Stimulated activated CD4-positive, alpha-beta T cell treated with anti-CD3 and anti-CD28 coated beads, Interleukin-12 subunit alpha, Interleukin-12 subunit beta, amount 100 ng/mL, for 4 hours (primary cell): ENCODE results near the gene RNLS.
"Not testable (repeated sequence)": the region's sequence is repeated elsewhere in the genome, so short reads cannot be mapped to it uniquely, and the experiment has no call there.

Experiments used
- DNase-seq: peaks from one replicate; pipeline ENCODE4 v3.0.0-alpha.2; 2020

The RNLS gene

DNA sequence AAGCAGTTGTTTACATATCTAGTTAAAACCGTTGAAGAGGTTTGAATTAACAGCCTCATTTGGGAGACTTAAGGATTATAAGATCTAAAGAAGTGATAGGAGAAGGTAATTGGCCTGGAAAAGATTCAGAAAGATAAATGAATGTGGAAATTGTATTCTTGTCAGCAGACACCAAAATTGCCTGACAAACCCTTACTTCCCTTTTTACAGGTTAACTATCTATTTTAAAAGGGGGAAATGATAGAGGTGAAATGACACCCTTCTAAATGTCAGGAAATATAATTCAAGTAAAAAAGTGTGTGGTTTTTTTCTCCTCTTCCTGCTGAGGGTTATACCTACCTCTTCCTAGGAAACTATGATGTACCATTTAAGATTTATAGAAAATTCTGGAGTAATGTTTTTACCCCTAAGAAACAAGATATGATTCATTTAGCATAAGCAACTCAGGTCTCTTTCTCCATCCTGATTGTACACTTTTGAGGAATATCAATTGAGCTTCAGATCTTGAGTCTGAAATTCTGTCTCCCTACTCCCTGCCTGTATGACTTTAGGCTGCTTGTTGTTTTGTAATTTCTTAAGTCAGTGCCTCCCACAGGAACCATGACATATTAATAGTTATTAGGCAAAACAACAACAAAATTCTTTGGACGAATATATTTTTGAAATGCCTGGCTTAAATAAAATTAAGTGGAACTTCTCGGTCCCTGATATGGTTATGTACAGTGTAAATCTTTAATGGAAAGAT lies 250.4 kb downstream of the RNLS start:
- no peak for DNase-seq

DNA sequence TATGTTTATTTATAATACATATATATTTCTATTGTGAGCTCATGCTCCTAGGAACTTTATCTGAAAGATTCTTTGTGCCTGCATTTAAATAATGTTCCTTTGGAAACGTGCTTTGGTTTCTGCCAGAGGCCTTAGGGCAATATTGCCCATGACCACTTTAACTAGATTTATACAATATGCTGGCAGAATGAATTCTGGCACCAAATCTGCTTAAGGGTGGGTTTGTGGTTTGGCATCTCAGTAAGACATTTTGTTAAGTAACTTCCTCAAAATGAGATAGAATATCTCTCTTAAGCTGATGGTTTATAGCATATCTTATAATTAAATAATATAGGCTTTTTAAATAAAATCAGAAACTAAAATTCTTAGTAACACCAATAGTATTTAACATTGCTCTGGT lies 252.9 kb downstream of the RNLS start:
- DNase-seq, result no peak

DNA sequence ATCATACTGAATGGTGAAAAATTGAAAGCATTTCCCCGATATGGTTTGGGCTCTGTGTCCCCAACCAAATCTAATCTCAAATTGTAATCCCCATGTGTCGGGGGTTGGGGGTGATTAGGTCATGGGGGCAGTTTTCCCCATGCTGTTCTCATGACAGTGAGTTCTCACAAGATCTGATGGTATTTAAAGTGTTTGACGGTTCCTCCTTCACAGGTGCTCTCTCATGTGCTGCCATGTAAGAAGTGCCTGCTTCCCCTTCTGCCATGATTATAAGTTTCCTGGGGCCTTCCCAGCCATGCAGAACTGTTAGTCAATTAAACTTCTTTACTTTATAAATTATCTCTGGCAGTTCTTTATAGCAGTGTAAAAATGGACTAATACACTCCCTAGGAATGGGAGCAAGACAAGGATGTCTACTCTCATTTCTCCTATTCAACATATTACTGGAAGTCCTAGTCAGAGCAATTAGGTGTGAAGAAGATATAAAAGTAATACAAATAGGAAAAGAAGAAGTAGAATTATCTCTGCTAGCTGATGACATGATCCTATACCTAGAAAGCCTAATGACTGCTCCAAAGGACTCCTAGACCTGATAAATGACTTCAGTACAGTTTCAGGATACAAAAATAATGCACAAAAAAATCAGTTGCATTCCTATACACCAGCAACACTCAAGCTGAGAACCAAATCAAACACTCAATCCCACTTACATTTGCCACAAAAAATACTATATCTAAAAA lies 260.6 kb downstream of the RNLS start:
- DNase-seq, result no peak

DNA sequence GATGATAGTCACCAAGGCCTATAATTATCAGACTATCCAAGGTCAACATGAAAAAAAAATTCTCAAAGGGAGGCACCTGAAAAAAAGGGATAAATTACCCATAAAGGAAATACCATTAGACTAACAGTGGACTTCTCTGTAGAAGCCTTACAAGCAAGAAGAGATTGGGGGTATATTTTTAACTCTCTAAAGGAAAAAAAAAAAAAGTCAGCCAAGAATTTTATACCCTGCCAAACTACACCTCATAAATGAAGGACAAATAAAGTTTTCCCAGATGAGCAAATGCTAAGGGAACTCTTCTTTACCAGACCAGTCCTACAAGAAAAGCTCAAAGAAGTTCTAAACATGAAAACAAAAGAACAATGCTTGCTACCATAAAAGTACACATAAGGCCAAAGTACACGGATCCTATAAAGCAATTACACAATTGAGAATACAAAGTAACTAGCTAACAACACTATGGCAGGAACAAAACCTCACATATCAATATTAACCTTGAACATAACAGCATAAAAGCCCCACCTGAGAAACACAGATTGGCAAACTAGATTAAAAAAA lies 263.1 kb downstream of the RNLS start:
- DNase-seq, result no peak

- no peak for DNase-seq
Measured at GRCh38 chr10:88318803-88319202, 264.3 kb downstream of the RNLS start.

- DNase-seq, result no peak
Measured at GRCh38 chr10:88317099-88317498, 266.0 kb downstream of the RNLS start.

GRCh38 chr10:88316292-88316861 lies 266.7 kb downstream of the RNLS start:
- no peak for DNase-seq

DNA sequence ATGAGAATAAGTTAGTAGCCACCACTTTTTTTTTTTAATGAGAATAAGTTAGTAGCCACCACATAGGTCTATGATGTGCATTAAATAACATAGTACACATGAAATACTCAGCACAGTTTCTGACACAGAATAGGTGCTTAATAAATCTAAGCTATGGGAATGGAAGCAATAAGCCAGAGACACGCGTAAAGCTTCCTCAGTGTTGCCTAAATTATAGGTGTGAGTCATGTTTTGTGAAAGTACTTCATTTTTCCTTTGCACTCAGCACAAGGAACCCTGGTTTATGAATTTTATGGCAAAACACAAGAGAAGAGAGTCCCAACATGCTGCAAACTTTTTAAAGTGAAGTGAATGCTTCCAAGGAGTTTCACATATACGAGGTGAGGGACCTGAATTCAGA lies 267.4 kb downstream of the RNLS start:
- DNase-seq, result no peak

DNA sequence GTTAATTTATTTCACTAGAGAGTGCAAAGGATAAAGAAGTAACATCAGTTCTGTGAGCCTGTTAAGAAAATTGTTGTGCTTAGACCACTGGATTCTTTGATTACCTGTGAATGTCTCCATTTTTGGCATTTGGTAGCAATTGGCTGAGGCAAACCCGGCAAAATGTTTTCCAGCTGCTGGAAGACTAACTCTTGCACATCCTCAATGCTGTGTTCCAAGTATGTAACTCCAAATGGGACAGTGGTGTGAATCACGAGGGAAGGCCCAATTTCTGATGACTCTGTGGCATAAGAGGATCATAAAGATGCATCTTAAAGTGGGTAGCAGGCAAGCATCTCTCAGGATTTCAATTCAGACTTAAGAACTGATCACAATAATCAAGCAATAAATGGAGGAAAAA lies 268.8 kb downstream of the RNLS start:
- no peak for DNase-seq

DNA sequence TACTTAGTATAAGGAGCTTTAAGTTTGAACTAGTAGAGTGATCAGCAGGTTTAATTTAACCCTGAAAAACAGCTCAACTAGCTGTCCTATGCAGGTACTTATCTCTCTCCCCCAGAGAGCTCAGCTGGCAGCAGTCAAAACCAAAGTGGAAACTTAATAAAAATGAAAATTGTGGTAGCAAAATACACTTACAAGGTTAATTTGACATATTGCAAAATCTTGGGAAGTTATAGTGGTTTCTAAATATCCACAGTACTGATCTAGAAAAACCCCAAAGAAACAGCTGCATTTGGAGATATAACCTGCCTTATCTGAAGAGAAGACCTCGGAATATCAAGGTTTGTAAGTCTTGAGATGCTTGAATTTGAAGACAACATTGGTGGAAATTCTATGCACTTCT lies 269.2 kb downstream of the RNLS start:
- no peak for DNase-seq

DNA sequence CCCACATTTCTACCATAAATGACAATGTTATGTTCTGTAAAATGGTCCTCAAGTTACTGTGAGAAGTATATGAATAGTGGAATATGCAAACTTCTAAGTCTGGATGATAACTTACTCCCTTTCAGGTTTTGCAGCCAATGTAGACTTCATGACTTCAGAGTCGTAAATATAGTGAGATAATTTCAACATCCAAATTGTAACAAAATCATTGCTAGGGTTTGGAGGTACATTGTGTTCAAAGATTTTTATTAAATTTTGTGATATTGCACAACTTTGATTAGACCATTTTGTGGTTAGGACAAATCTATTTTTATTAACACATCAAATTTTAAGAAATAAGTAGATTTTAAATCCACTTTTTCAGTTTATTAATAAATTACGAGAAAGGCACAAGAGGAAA lies 270.3 kb downstream of the RNLS start:
- DNase-seq, result no peak

GRCh38 chr10:88311264-88311663 lies 271.9 kb downstream of the RNLS start:
- DNase-seq, result no peak

DNA sequence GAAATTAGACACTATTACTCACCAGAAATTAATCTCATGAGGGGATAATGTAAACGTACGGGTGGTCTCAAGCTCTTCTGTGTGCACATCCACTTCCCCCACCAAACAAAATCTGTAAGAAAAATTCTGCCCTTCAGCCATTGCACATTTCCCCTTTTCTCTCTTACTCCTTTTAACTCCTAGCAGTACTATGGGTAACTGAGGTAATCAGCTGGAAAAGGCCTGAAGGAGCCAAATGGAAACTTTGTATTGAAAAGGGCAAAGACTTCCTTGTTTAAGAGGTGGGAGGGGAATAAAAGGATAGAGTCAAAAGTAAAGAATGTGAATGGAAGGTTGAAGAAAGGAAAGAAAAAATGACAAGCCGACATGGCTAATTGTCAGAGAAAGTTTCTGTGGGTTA lies 273.8 kb downstream of the RNLS start:
- no peak for DNase-seq

DNA sequence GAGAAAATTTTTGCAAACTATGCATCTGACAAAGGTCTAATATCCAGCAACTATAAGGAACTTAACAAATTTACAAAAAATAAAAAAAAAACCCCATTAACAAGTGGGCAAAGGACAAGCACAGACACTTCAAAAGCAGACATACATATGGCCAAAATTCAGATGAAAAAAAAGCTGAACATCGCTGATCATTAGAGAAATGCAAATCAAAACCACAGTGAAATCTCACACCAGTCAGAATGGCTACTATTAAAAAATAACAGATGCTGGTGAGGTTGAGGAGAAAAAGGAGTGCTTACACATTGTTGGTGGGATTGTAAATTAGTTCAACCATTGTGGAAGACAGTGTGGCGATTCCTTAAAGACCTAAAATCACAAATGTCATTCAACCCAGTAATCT lies 274.8 kb downstream of the RNLS start:
- DNase-seq, result not testable (repeated sequence)

DNA sequence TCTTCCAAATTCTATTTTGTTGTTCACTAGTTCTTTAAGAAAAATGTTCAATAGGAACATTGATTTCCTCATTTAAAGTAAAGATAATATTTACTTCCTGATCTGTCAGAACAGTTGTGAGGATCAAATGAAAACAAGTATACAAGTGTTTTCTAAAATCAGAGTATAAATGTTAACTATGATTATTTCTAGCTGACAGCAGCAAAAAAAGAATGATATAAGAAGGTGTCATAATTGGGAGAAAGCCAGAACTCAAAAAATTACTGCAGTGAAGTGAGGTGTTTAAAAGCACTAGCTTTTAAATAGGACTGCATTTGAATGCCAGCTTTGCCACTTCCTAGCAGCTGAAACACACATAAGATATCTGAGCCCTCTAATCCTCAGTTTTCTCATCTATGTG lies 283.3 kb downstream of the RNLS start:
- no peak for DNase-seq

- DNase-seq, result no peak
Measured at GRCh38 chr10:88297103-88297502, 286.0 kb downstream of the RNLS start.

GRCh38 chr10:88293651-88294230 lies 289.4 kb downstream of the RNLS start:
- DNase-seq, result no peak

- no peak for DNase-seq
Measured at GRCh38 chr10:88293073-88293472, 290.0 kb downstream of the RNLS start.

GRCh38 chr10:88292185-88292514 lies 291.0 kb downstream of the RNLS start:
- DNase-seq, result no peak

DNA sequence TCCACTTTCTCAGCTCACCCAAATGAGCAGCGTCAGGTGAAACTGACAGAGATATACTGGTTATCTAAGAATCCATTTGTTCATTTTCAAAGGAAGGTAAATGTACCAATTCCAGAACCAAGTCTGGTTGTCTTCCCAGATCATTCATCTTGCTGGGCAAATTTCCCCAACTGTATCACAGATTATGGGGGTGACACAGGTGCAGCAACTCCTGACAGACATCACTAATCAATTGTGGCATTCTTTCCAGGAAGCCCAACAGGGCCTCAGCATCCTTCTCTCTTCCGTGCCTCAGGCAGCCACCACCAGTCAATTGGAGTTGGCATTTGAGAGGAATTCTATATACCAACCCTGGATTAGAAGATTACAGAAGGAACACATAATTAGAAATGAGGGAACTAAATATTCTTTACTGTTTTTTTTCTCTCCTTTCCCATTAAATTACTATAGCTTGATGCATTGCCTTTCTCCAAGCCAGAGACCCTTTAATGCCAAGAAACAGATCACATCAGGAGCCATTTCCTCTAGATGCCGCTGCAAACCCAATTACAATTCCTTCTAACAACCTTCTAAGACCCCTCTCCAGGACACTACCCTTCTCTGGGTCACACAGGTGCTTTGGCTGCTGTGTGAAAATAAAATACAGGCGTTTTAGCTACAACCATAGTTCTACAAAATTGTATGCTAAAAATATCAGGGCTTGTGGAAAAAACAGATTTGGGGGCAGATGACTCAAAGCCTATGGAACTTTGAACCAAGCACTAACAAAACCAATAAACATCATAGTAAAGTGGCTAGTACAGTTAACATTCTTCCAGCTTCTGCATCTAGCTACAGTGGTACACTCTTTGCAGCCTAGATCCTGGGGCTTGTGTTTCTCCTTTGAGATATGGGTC lies 291.6 kb downstream of the RNLS start:
- DNase-seq, result no peak

DNA sequence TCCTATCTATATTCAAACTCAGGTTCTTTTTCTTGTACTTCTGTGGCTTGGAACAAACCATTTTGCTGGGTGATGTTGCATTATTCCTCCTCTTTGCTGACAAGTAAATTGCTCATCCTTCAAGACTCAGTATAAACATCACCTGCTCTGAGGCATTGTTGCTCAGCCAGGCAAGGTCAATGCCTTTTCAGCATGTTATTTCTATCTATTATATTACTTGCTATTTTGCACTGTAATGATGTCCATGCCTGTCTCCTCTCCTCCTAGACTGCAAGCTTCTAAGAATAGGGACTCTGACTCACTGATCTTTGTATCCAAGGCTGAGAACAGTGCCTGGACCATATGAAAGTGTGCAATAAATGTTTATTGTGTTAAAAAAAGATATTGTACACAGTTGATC lies 293.8 kb downstream of the RNLS start:
- DNase-seq, result no peak

DNA sequence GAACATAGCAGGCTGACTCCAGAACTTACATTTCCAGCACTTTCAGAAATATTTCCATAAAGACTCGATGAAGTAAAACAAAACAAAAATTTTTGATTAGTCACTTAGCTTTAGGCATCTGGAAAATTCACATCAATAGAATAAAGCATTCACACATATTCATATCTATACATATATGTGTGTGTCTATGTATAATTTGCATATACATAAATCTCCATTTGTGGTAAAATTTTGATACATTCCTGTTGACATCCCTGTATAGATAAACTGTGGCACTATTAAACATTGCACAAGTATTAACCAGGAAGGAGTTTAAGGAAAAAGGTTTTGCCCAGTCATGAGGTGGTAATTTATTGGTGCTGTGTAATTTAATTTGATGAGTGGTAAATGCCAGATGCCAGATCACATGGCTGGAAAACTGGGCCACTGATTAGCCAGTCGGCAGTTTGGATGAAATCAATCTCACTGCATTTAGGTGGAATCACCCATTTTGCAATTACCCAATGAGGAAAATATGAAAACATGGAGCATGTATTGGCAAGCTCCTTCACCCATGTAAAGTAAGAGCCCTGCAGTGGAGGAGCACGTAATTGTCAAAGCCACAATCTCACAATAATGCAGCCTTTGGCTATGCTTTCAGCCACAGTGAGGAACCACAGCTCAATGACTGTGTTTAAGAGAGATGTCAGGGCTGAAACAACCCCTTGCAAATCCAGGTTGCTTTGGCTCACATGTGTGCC lies 294.6 kb downstream of the RNLS start:
- DNase-seq, result no peak
